KOPT-K1 (cell line): Measurements from ENCODE around the gene WDR55.
"Not testable (repeated sequence)": the region's sequence is repeated elsewhere in the genome, so short reads cannot be mapped to it uniquely, and the experiment has no call there.

Experiments used
- H3K27ac ChIP-seq: fragments of 200-600 bp; sonication (generic); 2 replicates; pipeline ENCODE4 v1.5.1; 2016; ENCODE audit warnings: antibody characterized with exemption, mild to moderate bottlenecking, low read depth, low read length; ENCODE audit not compliant: poor library complexity, severe bottlenecking
- H3K36me3 ChIP-seq: fragments of 200-600 bp; sonication (generic); 2 replicates; pipeline ENCODE4 v1.5.1; 2017; ENCODE audit warnings: antibody characterized with exemption, mild to moderate bottlenecking, low read length, moderate library complexity; ENCODE audit not compliant: insufficient read depth
- H3K9me3 ChIP-seq: fragments of 200-600 bp; sonication (generic); 2 replicates; pipeline ENCODE4 v1.5.1; 2017; ENCODE audit warnings: antibody characterized with exemption, low read length, mild to moderate bottlenecking; ENCODE audit not compliant: insufficient read depth, poor library complexity, severe bottlenecking

WDR55 gene

GRCh38 chr5:140718266-140718592 is 53.5 kb downstream of the WDR55 start:
- Histone ChIP-seq H3K9me3 (no peaks in the 10 kb centered on the region), H3K36me3 (no peaks in the 10 kb centered on the region), H3K27ac (no peak overlapping the region)

- not testable (repeated sequence) for H3K9me3 ChIP-seq, H3K27ac ChIP-seq, H3K36me3 ChIP-seq
Measured at GRCh38 chr5:140720738-140721137, 56.0 kb downstream of the WDR55 start.

- not testable (repeated sequence) for H3K9me3 ChIP-seq, H3K36me3 ChIP-seq
Measured at GRCh38 chr5:140721395-140721794, 56.7 kb downstream of the WDR55 start.

More at GRCh38 chr5:140721395-140721794, 56.7 kb downstream of the WDR55 start:
- not testable (repeated sequence) for H3K27ac ChIP-seq
